ENCODE results near the gene DNMT3A.

DNA sequence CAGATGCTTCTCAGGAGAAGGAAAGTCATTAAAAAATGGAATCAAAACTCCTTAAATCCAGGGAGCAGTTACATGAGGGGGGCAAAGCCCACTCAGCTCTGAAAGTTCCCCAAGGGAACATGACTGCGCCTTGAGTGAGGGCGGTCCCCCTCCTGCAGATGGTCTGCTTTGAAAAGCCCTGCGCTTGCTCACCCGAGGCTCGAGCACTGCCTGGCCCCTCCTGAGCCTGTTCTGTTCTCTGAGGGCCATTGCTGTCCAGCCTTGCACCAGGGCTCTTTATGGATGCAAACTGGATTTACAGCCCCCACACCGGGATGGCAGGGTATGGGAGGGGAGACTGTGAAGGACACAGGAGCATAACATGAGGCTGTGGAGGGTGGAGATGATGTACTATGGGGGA lies 37.8 kb upstream of the DNMT3A start:
- TF ChIP-seq, protein P1, sequence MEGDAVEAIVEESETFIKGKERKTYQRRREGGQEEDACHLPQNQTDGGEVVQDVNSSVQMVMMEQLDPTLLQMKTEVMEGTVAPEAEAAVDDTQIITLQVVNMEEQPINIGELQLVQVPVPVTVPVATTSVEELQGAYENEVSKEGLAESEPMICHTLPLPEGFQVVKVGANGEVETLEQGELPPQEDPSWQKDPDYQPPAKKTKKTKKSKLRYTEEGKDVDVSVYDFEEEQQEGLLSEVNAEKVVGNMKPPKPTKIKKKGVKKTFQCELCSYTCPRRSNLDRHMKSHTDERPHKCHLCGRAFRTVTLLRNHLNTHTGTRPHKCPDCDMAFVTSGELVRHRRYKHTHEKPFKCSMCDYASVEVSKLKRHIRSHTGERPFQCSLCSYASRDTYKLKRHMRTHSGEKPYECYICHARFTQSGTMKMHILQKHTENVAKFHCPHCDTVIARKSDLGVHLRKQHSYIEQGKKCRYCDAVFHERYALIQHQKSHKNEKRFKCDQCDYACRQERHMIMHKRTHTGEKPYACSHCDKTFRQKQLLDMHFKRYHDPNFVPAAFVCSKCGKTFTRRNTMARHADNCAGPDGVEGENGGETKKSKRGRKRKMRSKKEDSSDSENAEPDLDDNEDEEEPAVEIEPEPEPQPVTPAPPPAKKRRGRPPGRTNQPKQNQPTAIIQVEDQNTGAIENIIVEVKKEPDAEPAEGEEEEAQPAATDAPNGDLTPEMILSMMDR (IDR thresholded peaks at IDR 0.05) = no peak
- TF ChIP-seq POLR2A (IDR thresholded peaks at IDR 0.05) = no peak

Data from stomach (tissue), 4 donors.